GM18507 (cell line): ENCODE measurements around the gene PRPF39.
"Not testable (repeated sequence)": the region's sequence is repeated elsewhere in the genome, so short reads cannot be mapped to it uniquely, and the experiment has no call there.

Experiments
- DNase-seq: peaks from one replicate; pipeline ENCODE4 v3.0.0; 2011; ENCODE audit warnings: low read depth; ENCODE audit not compliant: insufficient read length; ENCODE audit errors: extremely low spot score
- FAIRE-seq: peaks from 2 replicates; lab custom pipeline; 2011; peaks lifted over from hg19 to GRCh38; lab: Jason Lieb, UNC

PRPF39 gene

DNA sequence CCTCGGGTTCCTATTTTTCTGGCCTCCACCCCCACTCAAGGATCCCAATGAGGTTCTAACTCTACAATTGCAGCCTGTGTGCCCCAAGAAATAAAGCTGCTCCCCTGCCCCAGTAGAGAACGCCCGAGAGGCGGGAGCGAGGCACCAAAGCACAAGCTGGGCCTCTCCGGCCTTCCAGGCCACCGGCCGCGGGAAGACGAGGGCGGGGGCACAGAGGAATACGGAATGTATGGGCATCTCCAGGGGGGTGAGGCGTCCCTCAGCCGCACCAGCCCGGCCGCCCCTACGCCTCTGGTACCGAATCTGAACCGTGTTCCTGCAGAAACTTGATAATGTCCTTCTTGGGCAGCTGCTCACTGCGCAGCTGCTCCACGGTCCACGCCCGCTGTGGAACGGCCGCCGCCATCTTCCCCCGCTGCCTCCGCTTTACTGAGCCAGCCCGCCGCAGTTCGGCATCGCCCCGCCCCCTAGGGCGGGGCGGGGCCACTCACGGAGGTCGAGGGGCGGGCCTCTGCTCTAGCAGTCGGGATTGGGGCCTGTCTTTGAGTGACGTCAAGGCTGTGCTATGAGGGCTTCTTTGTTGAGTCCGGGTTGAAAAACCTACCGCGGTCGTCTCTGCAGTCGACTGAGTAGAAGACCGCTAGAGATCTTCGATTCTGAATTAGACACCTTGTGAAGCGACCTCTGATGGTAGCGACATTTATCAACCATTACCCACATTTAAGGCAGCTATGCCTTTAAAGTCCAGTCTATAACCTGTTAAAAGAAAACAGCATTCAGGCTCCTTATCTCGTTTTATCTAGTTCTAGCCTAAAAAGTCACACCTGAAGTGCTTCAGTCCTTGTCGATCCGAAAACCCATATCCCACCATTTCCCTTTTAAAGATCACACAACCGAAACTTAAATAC is 50.4 kb downstream of the PRPF39 start, which contains the start of gene FKBP3:
FKBP3 (minus strand) TSS at position 431 of the 908 bp plus-strand sequence; CDS start at position 406, 25 bp downstream.
- DNase-seq (peak; percentile 92), FAIRE-seq (peak; percentile 98)

DNA sequence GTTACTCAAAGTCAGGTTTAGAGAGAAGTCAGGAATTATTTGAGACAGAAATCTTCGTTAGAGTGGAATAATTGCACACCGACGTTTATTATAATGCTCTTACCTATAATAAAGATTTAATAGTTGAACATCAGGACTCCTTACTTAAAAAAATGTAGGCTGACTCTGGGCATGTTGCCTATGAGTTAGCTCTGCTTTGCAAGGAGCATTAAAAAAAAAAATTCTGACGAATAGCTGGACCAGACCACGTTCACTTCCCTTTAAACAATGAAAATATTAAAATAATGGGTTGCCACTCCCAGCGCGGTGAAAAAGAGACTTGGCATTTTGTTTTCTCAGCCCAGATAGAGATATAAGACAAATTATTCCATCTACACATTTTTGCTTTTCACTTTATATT is 51.2 kb downstream of the PRPF39 start:
- FAIRE-seq (no peak), DNase-seq (no peak)

- DNase-seq (peak; percentile 64), FAIRE-seq (peak; percentile 98)
These were observed 51.9 kb downstream of the PRPF39 start, which contains the start of gene FANCM for GRCh38 chr14:45135659-45136395. TSS of gene FANCM (plus strand) at chr14:45135930. CDS start at chr14:45136032, 102 bp downstream.

DNA sequence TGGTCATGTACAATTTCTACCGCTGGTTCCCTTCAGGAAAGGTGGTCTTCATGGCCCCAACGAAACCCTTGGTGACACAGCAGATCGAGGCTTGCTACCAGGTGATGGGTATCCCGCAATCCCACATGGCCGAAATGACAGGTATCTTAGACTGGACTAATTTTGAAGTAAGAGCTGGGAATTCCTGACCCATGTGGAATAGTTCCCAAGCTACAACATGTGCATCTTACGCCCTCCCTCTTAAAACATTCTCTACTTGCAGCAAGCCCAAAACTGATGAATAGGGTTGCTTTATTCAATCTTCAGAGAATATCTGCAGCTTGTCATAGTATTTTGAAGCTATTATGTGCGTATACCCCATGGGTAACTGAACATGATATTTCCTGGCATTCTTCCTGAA is 52.5 kb downstream of the PRPF39 start:
- DNase-seq: no peak
- no peak for FAIRE-seq

- DNase-seq (no peak), FAIRE-seq (no peak)
These were observed 56.8 kb downstream of the PRPF39 start for GRCh38 chr14:45140661-45141187.

DNA sequence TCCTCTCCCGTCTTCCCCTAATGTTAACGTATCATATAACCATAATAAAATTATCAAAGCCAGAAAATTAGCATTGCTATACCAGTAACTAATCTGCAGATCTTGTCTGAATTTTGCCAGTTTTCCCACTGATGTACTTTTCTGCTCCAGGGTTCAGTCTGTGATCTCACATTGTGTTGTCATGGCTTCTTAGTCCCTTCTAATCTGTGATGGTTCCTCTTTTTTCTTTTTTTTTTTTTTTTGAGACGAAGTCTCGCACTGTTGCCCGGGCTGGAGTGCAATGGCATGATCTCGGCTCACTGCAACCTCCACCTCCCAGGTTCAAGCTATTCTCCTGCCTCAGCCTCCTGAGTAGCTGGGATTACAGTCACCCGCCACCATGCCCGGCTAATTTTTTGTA is 58.2 kb downstream of the PRPF39 start:
- not testable (repeated sequence) for DNase-seq, FAIRE-seq

DNA sequence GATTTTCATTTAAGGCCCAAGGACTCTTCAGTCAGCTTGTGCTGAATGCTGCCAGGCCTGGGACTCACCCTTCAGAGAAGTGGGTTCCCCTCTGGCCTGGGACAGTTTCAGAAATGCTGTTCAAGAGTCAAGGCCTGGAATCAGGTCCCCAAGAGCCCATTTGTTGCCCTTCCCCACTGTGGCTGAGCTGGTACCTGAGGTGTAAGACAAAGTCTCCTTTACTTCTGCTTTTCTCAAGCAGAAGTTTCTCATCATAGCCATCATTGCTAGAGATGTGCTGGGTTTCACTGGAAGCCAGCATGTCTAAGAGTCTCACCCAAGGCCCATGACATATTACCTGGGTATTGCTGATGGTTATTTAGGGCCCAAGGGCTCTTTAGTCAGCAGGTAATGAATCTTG is 60.7 kb downstream of the PRPF39 start:
- no peak for DNase-seq

GRCh38 chr14:45145214-45145613 is 61.3 kb downstream of the PRPF39 start:
- DNase-seq (no peak), FAIRE-seq (peak; percentile 38)

More for the DNA sequence above, 60.7 kb downstream of the PRPF39 start:
- no peak for FAIRE-seq

GRCh38 chr14:45149602-45150001 is 65.7 kb downstream of the PRPF39 start:
- no peak for FAIRE-seq
- no peak for DNase-seq

GRCh38 chr14:45150386-45150890 is 66.5 kb downstream of the PRPF39 start:
- DNase-seq (no peak), FAIRE-seq (no peak)

- no peak for FAIRE-seq
These were observed 72.2 kb downstream of the PRPF39 start for GRCh38 chr14:45156067-45156466.

More at GRCh38 chr14:45156067-45156466, 72.2 kb downstream of the PRPF39 start:
- no peak for DNase-seq
